ENCODE results near the gene KIF6.

KIF6 gene

GRCh38 chr6:39590871-39591393, 134.3 kb downstream of the KIF6 start:
- FAIRE-seq: no peak

- no peak for FAIRE-seq
These were observed 138.1 kb downstream of the KIF6 start for GRCh38 chr6:39587080-39587479.

- no peak for FAIRE-seq
These were observed 139.6 kb downstream of the KIF6 start for GRCh38 chr6:39585641-39586040.

GRCh38 chr6:39577446-39578165, 147.6 kb downstream of the KIF6 start:
- no peak for FAIRE-seq

GRCh38 chr6:39576556-39577303, 148.5 kb downstream of the KIF6 start:
- no peak for FAIRE-seq

- FAIRE-seq: no peak
These were observed 150.2 kb downstream of the KIF6 start for GRCh38 chr6:39574991-39575390.

- FAIRE-seq: no peak
These were observed 151.7 kb downstream of the KIF6 start for GRCh38 chr6:39573541-39573940.

GRCh38 chr6:39572661-39573340, 152.4 kb downstream of the KIF6 start:
- no peak for FAIRE-seq

GRCh38 chr6:39568896-39569295, 156.3 kb downstream of the KIF6 start:
- no peak for FAIRE-seq

GRCh38 chr6:39567091-39567490, 158.1 kb downstream of the KIF6 start:
- FAIRE-seq: no peak

- FAIRE-seq: peak; percentile 45
These were observed 158.8 kb downstream of the KIF6 start for GRCh38 chr6:39566456-39566855.

- peak; percentile 12 for FAIRE-seq
These were observed 159.3 kb downstream of the KIF6 start for GRCh38 chr6:39565956-39566355.

- FAIRE-seq: no peak
These were observed 161.5 kb downstream of the KIF6 start for GRCh38 chr6:39563566-39564311.

- no peak for FAIRE-seq
These were observed 163.5 kb downstream of the KIF6 start for GRCh38 chr6:39561536-39562266.

- FAIRE-seq: no peak
These were observed 164.3 kb downstream of the KIF6 start for GRCh38 chr6:39560915-39561314.

GRCh38 chr6:39558591-39559190, 166.5 kb downstream of the KIF6 start:
- peak; percentile 97 for FAIRE-seq

- no peak for FAIRE-seq
These were observed 167.1 kb downstream of the KIF6 start for GRCh38 chr6:39558079-39558478.

GRCh38 chr6:39555136-39555535, 170.1 kb downstream of the KIF6 start:
- FAIRE-seq: no peak

- no peak for FAIRE-seq
These were observed 171.1 kb downstream of the KIF6 start for GRCh38 chr6:39553860-39554802.

GRCh38 chr6:39553029-39553428, 172.2 kb downstream of the KIF6 start:
- no peak for FAIRE-seq
